Dermis lymphatic vessel endothelial cell (primary cell): Measurements from ENCODE around the gene TPX2. TPM values are rescaled to one million over a fixed set of nuclear protein-coding genes. Genes with fewer than 3 reads are reported as not detected.

Experiments used
- total RNA-seq: library from RNA; depleted of rRNA; stranded (reverse); fragments of >200 nt; gene quantifications from 2 replicates; pipeline ENCODE4 v1.2.1, GENCODE V29; 2014

TPX2 gene
- 6.3 and 7.7 TPM in 2 replicates for total RNA-seq

GRCh38 chr20:31738729-31739549 is at the start of gene TPX2:
Gene TPX2, plus strand, starts transcription at chr20:31739290. Its CDS starts 18,187 bp downstream, at chr20:31757477.

GRCh38 chr20:31722257-31723068 is 16.6 kb upstream of the TPX2 start, which contains the start of gene BCL2L1:
Gene BCL2L1, minus strand, starts transcription at chr20:31722868. Its CDS starts 650 bp downstream, at chr20:31722218.

GRCh38 chr20:31819083-31819784 is 80.1 kb downstream of the TPX2 start, which contains the start of gene MYLK2:
Gene MYLK2, plus strand, starts transcription at chr20:31819356. Its CDS starts 225 bp downstream, at chr20:31819581.

GRCh38 chr20:31845300-31845863 is 106.3 kb downstream of the TPX2 start, which contains the start of gene FOXS1:
Gene FOXS1, minus strand, starts transcription at chr20:31845604. Its CDS starts 62 bp downstream, at chr20:31845542.

Other genes with a start within 250 kb of the TPX2 start
- gene HM13, start 224.8 kb upstream of the TPX2 start, total RNA-seq = 34.7 and 39.0 TPM in 2 replicates
- 1,048 and 1,208 TPM in 2 replicates for gene ID1, start 134.0 kb upstream of the TPX2 start, total RNA-seq
- not detected in 2 replicates for gene COX4I2, start 101.4 kb upstream of the TPX2 start, total RNA-seq
- 28.8 and 40.0 TPM in 2 replicates for gene BCL2L1, start 16.4 kb upstream of the TPX2 start, total RNA-seq
- 9.8 and 19.2 TPM in 2 replicates for gene MYLK2, start 80.1 kb downstream of the TPX2 start, total RNA-seq
- gene FOXS1, start 106.3 kb downstream of the TPX2 start, total RNA-seq = 0.22 and 0.43 TPM in 2 replicates
- gene DUSP15, start 131.2 kb downstream of the TPX2 start, total RNA-seq = 0.76 and 1.3 TPM in 2 replicates
- 0.22 and 0.26 TPM in 2 replicates for gene TTLL9, start 131.3 kb downstream of the TPX2 start, total RNA-seq
- gene PDRG1, start 212.8 kb downstream of the TPX2 start, total RNA-seq = 5.2 TPM in 2 replicates
- under 0.01 TPM in 1 of 2 replicates, not detected in the other for gene XKR7, start 228.9 kb downstream of the TPX2 start, total RNA-seq